Glutamatergic neuron (in vitro differentiated cells): Measurements from ENCODE around the gene HSD17B10. TPM values are rescaled to one million over a fixed set of nuclear protein-coding genes. Genes with fewer than 3 reads are reported as not detected.
"Not testable (repeated sequence)": the region's sequence is repeated elsewhere in the genome, so short reads cannot be mapped to it uniquely, and the experiment has no call there.

Experiments used
- DNase-seq: peaks from one replicate; pipeline ENCODE4 v3.0.0; 2022
- H3K27ac Mint-ChIP-seq: one replicate; pipeline ENCODE4 v1.8.0; 2020; ENCODE audit warnings: mild to moderate bottlenecking, mixed read lengths, inconsistent platforms; ENCODE audit not compliant: unreplicated experiment
- H3K27me3 Mint-ChIP-seq: one replicate; pipeline ENCODE4 v1.8.0; 2020; ENCODE audit warnings: mild to moderate bottlenecking, moderate library complexity, mixed read lengths, inconsistent platforms; ENCODE audit not compliant: unreplicated experiment
- H3K36me3 Mint-ChIP-seq: one replicate; pipeline ENCODE4 v1.8.0; 2020; ENCODE audit warnings: mild to moderate bottlenecking, mixed read lengths, inconsistent platforms; ENCODE audit not compliant: unreplicated experiment
- H3K4me1 Mint-ChIP-seq: one replicate; pipeline ENCODE4 v1.8.0; 2020; ENCODE audit warnings: mild to moderate bottlenecking, low read depth, mixed read lengths, inconsistent platforms; ENCODE audit not compliant: unreplicated experiment
- H3K4me3 Mint-ChIP-seq: one replicate; pipeline ENCODE4 v1.8.0; 2020; ENCODE audit warnings: mild to moderate bottlenecking, mixed read lengths, inconsistent platforms; ENCODE audit not compliant: unreplicated experiment
- H3K9me3 Mint-ChIP-seq: one replicate; pipeline ENCODE4 v1.8.0; 2020; ENCODE audit warnings: mild to moderate bottlenecking, moderate library complexity, mixed read lengths, inconsistent platforms; ENCODE audit not compliant: unreplicated experiment
- CTCF ChIP-seq: fragments of 200-600 bp; sonication (generic); IDR thresholded peaks from one replicate; pipeline ENCODE4 v1.5.0; 2021; ENCODE audit not compliant: partially characterized antibody, unreplicated experiment
- total RNA-seq: library from RNA; stranded (reverse); fragmentation: NEBNext Ultra II Directional; extraction: Animal tissue kit (Norgen Biotek cat#: 25700); gene quantifications from one replicate; pipeline ENCODE4 v1.2.1, GENCODE V29; 2021; ENCODE audit not compliant: unreplicated experiment

HSD17B10 gene
- total RNA-seq, 1 donor from 2014 or later: 89.0 TPM

DNA sequence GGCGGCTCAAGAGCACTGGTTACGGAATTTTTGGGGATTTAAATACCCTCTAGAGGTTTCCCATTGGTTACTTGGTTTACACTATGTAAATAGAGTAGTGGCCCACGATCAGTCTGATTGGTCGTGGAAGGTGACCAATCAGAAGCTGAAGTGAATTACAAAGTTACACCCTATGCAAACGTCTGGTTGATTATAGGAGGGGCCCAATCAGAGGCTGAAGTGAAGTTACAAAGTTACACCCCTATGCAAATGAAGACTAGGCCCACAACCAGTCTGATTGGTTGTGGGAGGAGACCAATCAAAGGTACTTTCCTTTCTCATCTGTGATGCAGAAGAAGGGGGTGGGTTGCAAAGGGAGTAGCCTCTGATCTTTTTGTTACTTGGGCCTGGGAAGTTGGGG, 45.1 kb upstream of the HSD17B10 start:
- no peak for TF ChIP-seq CTCF
- peaks cover 2% of the 10 kb centered on the region for H3K9me3 Mint-ChIP-seq
- H3K4me1 Mint-ChIP-seq: no peaks in the 10 kb centered on the region

GRCh38 chrX:53476371-53476770, 42.2 kb upstream of the HSD17B10 start:
- H3K36me3 Mint-ChIP-seq: no peaks in the 10 kb centered on the region
- H3K27ac Mint-ChIP-seq: no peak overlapping the region
- TF ChIP-seq CTCF: no peak
- H3K9me3 Mint-ChIP-seq: peaks cover 3% of the 10 kb centered on the region
- DNase-seq: no peak
- no peaks in the 10 kb centered on the region for H3K4me1 Mint-ChIP-seq
- peaks cover 6% of the 10 kb centered on the region for H3K27me3 Mint-ChIP-seq
- H3K4me3 Mint-ChIP-seq: no peak overlapping the region

More for the DNA sequence above, 45.1 kb upstream of the HSD17B10 start:
- H3K4me3 Mint-ChIP-seq: no peak overlapping the region
- peaks cover 3% of the 10 kb centered on the region for H3K27me3 Mint-ChIP-seq
- H3K36me3 Mint-ChIP-seq: no peaks in the 10 kb centered on the region
- DNase-seq: no peak
- no peak overlapping the region for H3K27ac Mint-ChIP-seq

DNA sequence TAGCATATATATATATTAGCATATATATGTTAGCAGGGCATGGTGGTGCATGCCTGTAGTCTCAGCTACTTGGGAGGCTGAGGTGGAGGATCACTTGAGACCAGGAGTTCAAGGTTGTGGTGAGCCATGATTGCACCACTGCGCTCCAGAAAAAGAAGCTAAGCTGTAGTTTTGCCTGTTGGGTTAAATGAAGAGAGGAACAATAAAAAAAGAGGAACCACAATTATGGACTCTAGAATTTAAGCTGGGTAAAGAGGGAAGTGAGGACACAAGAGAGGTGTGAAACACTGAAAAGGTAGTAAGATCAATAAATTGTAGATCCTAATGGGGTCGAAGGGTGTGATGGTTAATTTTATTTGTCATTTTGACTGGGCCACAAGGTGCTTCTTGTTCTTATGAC, 40.5 kb upstream of the HSD17B10 start:
- Mint-ChIP-seq H3K27ac (no peak overlapping the region), H3K9me3 (peaks cover 3% of the 10 kb centered on the region), H3K27me3 (peaks cover 6% of the 10 kb centered on the region), H3K4me3 (no peak overlapping the region), H3K4me1 (no peaks in the 10 kb centered on the region), H3K36me3 (no peaks in the 10 kb centered on the region)
- DNase-seq: no peak
- TF ChIP-seq CTCF: no peak

GRCh38 chrX:53471346-53471745, 37.2 kb upstream of the HSD17B10 start:
- no peak for DNase-seq
- H3K27ac Mint-ChIP-seq: no peak overlapping the region
- H3K27me3 Mint-ChIP-seq: peaks cover 6% of the 10 kb centered on the region
- H3K9me3 Mint-ChIP-seq: peaks cover 2% of the 10 kb centered on the region
- no peaks in the 10 kb centered on the region for H3K4me1 Mint-ChIP-seq
- TF ChIP-seq CTCF: no peak
- no peaks in the 10 kb centered on the region for H3K36me3 Mint-ChIP-seq
- no peak overlapping the region for H3K4me3 Mint-ChIP-seq

DNA sequence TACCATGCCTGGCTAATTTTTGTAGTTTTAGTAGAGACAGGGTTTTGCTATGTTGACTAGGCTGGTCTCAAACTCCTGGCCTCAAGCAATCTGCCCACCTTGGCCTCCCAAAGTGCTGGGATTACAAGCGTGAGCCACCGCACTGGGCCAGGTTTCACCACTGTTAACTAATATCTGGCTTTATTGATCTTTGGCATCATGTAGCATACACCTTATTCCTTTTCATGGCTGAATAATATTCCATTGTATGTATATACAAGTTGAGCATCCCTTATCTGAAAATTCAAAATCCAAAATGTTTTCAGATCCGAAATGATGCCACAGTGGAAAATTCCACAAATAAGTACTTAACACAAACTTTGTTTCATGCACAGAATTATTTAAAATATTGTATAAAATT, 34.5 kb upstream of the HSD17B10 start:
- not testable (repeated sequence) for DNase-seq, H3K4me1 Mint-ChIP-seq, H3K27me3 Mint-ChIP-seq, H3K9me3 Mint-ChIP-seq, H3K4me3 Mint-ChIP-seq, H3K27ac Mint-ChIP-seq, H3K36me3 Mint-ChIP-seq

DNA sequence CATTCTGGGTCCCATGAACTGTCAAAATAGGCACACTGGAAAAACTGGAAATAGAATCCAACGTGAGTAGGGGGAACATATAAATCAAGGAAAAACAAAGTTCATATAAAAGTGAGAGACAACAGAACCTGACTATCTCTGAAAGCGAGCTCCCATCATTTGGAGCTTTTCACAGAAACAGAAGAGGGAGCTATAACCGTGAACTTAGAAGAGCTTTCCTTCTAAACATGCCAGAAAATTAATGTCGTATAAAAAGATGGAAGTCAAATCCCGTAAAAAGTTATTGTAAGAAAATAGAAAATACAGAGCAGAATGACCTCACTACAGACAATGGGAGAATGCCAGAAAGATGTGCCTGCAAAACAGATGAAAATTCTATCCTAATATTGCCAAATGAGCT, 23.9 kb upstream of the HSD17B10 start:
- DNase-seq: no peak
- Mint-ChIP-seq H3K27me3 (no peaks in the 10 kb centered on the region), H3K27ac (no peak overlapping the region), H3K9me3 (no peaks in the 10 kb centered on the region), H3K36me3 (no peaks in the 10 kb centered on the region), H3K4me1 (no peaks in the 10 kb centered on the region), H3K4me3 (no peak overlapping the region)
- TF ChIP-seq CTCF: no peak
